Activated T-cell treated with anti-CD3 and anti-CD28 coated beads for 48 hours (primary cell): Measurements from ENCODE around the gene ZNF462.
"Not testable (repeated sequence)": the region's sequence is repeated elsewhere in the genome, so short reads cannot be mapped to it uniquely, and the experiment has no call there.

Source experiments
- DNase-seq: peaks from one replicate; pipeline ENCODE4 v3.0.0-alpha.2; 2020; ENCODE audit warnings: low read depth

ZNF462 gene

GRCh38 chr9:106862821-106863720 is at the start of gene ZNF462:
ZNF462 (plus strand) TSS chr9:106863166; CDS start chr9:106923384, 60,218 bp downstream.
- DNase-seq, result no peak

GRCh38 chr9:106816524-106816923 is 46.4 kb upstream of the ZNF462 start:
- no peak for DNase-seq

GRCh38 chr9:106818034-106818433 is 44.9 kb upstream of the ZNF462 start:
- DNase-seq, result no peak

- no peak for DNase-seq
Measured at GRCh38 chr9:106820866-106821265, 42.1 kb upstream of the ZNF462 start.

GRCh38 chr9:106828070-106828469 is 34.9 kb upstream of the ZNF462 start:
- DNase-seq, result no peak

GRCh38 chr9:106828965-106829364 is 34.0 kb upstream of the ZNF462 start:
- no peak for DNase-seq

- no peak for DNase-seq
Measured at GRCh38 chr9:106829666-106830408, 33.1 kb upstream of the ZNF462 start.

- no peak for DNase-seq
Measured at GRCh38 chr9:106830527-106831150, 32.3 kb upstream of the ZNF462 start.

GRCh38 chr9:106834888-106835287 is 28.1 kb upstream of the ZNF462 start:
- DNase-seq, result no peak

- DNase-seq, result no peak
Measured at GRCh38 chr9:106835840-106836239, 27.1 kb upstream of the ZNF462 start.

- DNase-seq, result no peak
Measured at GRCh38 chr9:106843371-106843770, 19.6 kb upstream of the ZNF462 start.

- DNase-seq, result no peak
Measured at GRCh38 chr9:106846307-106846706, 16.7 kb upstream of the ZNF462 start.

- DNase-seq, result no peak
Measured at GRCh38 chr9:106846857-106847256, 16.1 kb upstream of the ZNF462 start.

- not testable (repeated sequence) for DNase-seq
Measured at GRCh38 chr9:106851640-106852039, 11.3 kb upstream of the ZNF462 start.

GRCh38 chr9:106857811-106858470 is 5.0 kb upstream of the ZNF462 start:
- no peak for DNase-seq

- DNase-seq, result no peak
Measured at GRCh38 chr9:106859957-106860720, 2.8 kb upstream of the ZNF462 start.

- DNase-seq, result no peak
Measured at GRCh38 chr9:106860721-106861639, 2.0 kb upstream of the ZNF462 start.

- no peak for DNase-seq
Measured at GRCh38 chr9:106861640-106862109, 1.3 kb upstream of the ZNF462 start.

GRCh38 chr9:106862110-106862820 is 701 bp upstream of the ZNF462 start:
- no peak for DNase-seq
